Fibroblast of pulmonary artery (primary cell): ENCODE results near the gene NOC3L.

Experiments
- DNase-seq: peaks from one replicate; pipeline ENCODE4 v3.0.0-alpha.2; 2010; ENCODE audit warnings: low read depth
- H3K4me3 ChIP-seq: replicated peaks from 2 replicates; pipeline ENCODE4 v1.5.1; 2011; ENCODE audit warnings: low read depth, mild to moderate bottlenecking, control low read depth, low read length, moderate library complexity
- CTCF ChIP-seq: IDR thresholded peaks from 2 replicates; pipeline ENCODE4 v1.5.1; 2011; ENCODE audit warnings: mild to moderate bottlenecking, control low read depth, low read length, inconsistent platforms; ENCODE audit errors: missing control alignments

NOC3L gene

DNA sequence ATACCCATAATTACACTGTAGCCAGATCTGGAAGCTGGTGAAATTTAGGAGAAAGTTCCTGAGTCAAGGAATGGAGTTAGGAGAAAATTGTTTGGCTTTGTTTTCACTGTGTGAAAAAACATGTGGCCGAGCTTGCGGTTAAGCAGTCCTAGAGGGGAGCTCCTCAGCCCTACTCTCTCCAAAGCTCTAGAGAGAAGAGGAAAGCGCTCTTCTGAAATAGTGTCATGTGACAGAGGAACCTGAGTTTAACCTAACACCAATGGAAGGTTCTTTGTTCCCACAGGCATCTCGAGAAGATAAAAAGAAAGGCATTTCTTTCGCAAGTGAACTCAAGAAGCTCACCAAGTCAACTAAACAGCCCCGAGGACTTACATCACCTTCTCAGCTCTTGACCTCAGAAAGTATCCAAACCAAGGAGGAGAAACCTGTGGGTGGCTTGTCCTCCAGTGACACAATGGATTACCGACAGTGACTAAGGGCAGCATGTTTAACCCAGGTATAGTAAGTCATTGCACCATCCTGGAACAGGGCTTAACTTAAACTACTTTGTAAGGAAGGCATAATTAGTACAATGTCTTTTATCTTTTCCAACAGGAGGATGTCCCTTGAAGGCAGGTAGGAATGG lies 38.0 kb downstream of the NOC3L start:
- no peak for TF ChIP-seq CTCF
- no peak overlapping the region for H3K4me3 ChIP-seq
- no peak for DNase-seq

DNA sequence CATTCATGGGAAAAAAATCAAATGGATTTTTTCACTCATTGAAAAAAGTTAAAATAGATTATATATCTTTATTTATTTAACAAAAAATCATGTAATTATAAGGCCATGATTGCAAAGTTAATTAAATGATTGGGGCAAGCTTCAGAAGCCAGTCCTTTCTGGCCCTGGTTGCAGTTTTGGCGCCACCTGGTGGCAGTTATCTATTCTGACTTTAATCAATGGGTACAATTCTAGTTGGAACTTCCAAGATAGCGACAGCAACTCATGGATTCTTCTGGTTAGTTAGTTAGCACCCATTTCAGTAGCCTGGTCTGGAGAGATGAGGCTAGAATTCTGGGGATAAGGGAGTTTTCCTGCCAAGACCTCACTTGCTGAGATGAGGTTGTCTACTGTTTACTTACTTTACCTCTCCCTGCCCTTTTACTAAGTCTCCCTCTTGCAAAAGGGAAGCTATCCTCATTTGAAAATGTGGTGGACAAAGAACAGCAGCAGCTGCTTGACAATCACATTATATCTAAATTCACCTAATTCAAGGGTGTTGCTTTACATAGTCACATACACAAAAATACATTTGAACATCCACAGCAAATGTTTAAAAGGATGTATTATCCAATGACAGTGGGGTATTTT lies 42.3 kb downstream of the NOC3L start:
- DNase-seq: peak; percentile 70

DNA sequence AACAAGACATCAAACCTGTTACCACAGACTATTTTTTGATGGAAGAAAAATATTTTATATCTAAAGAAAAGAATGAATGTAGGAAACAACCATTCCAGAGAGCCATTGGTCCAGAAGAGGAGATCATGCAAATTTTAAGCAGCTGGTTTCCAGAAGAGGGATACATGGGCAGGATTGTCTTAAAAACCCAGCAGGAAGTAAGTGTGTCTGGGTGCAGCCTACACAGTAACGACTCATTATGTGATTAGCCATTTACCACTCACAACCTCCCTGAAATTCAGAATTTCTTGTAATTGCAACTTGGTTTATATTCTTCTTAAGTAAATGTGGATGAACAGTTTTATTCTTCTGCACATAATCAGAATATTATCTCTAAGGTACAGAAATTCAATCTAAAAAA lies 46.2 kb downstream of the NOC3L start:
- H3K4me3 ChIP-seq: no peak overlapping the region
- no peak for TF ChIP-seq CTCF
- no peak for DNase-seq

More for the DNA sequence above, 42.3 kb downstream of the NOC3L start:
- no peak overlapping the region for H3K4me3 ChIP-seq
- peak; percentile 79 for TF ChIP-seq CTCF

DNA sequence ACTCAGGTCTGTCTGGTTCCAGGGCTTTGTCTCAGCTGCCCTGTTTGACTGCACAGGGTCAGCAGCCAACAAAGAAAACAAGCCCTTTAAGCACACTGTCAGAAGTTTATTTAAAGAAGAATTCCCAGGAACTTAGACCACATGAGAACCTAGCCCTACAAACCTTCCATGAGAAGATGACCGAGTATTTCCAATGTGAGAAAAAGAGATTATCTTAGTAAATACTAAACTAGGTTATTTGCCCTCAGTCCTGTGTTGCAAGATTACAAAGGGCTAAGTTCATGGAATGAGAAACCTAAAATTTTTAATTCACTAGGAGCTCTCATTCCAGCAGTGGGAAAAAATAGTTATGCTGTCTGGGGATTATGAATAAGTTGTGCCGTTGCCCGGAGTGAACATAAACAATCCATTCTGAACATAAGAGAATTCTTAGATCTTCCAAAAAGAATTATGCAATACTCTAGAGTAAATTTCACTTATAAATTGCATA lies 46.7 kb downstream of the NOC3L start:
- TF ChIP-seq CTCF: no peak
- peak; percentile 86 for DNase-seq
- H3K4me3 ChIP-seq: no peak overlapping the region

GRCh38 chr10:94315024-94315451 lies 47.7 kb downstream of the NOC3L start:
- no peak for TF ChIP-seq CTCF
- peak; percentile 55 for DNase-seq
- no peak overlapping the region for H3K4me3 ChIP-seq

DNA sequence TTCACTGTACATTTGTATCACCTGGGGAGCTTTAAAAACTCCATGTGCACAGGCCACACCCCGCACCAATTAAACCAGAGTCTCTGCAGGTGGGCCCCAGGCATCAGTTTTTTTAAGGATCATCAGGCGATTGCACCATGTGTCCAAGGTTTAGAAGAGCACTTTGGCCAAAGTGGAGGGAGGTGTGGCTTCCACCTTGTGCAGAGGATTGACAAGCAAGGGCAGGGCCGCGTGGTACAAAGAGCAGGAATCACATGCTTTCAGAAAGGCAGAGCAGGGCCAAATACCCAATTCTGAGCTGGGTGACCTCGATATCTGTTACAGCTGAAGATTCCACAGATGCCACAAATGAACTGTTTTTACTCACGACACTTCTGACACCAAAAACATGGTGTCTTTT lies 52.4 kb downstream of the NOC3L start:
- no peak overlapping the region for H3K4me3 ChIP-seq
- DNase-seq: no peak
- no peak for TF ChIP-seq CTCF
